HCEC 1CT (cell line): ENCODE results near the gene PRMT3.
"Not testable (repeated sequence)": the region's sequence is repeated elsewhere in the genome, so short reads cannot be mapped to it uniquely, and the experiment has no call there.

Experiments
- DNase-seq: peaks from one replicate; pipeline ENCODE4 v3.0.0-alpha.2; 2017

Gene PRMT3

DNA sequence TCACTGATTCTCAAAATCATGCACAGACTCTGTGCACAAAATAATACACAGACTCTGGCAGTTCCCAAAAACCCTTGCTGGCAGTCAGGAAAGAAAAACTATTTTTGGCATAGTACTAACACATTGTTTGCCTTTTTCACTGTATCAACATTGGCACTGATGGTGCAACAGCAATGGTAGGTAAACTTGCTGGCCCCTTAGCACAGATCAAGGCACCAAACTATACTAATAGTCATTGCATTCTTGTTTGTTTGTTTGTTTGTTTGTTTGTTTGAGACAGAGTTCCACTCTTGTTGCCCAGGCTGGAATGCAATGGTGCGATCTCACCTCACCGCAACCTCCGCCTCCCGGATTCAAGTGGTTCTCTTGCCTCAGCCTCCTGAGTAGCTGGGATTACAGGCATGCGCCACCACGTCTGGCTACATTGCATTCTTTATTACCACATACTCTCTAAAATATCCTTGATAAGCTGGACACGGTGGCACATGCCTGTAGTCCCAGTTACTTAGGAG, 130.9 kb downstream of the PRMT3 start:
- no peak for DNase-seq

DNA sequence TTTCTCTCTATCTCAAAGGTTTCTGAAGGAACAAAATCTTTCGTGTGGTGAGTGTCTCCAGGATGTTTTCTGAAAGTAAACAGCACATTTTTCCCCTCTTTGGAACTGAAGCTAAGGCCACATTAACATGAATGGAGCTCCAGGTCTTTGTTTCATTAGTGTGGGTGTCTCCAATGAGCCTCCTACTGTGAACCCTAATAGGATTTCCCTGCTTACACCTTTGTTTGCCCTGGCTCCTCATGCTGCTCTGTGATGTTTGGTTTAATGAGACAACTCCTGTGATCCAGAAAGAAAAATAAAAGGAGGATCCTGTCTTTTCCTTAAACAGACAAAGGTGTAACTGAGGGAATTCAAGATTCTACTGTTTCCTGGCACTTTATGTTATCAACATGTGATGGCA, 135.0 kb downstream of the PRMT3 start:
- no peak for DNase-seq

DNA sequence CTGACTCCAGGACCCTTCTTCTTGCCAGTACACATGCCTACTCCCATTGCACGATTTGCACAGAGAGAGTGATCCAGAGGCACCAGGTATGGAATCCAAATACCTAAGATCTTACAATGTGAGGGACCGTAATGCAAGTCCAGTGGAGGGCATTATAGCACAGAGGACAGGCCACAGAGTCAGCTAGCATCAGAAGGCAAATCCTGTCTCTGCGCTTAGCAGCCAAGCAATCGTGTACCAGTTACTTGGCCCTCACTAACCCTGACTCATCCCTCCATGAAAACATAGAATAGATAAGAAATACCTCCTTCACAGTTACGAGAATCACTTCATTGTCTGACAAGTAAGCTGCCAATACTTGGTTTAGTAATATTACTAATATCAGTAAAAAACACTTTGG, 142.2 kb downstream of the PRMT3 start:
- DNase-seq = no peak

DNA sequence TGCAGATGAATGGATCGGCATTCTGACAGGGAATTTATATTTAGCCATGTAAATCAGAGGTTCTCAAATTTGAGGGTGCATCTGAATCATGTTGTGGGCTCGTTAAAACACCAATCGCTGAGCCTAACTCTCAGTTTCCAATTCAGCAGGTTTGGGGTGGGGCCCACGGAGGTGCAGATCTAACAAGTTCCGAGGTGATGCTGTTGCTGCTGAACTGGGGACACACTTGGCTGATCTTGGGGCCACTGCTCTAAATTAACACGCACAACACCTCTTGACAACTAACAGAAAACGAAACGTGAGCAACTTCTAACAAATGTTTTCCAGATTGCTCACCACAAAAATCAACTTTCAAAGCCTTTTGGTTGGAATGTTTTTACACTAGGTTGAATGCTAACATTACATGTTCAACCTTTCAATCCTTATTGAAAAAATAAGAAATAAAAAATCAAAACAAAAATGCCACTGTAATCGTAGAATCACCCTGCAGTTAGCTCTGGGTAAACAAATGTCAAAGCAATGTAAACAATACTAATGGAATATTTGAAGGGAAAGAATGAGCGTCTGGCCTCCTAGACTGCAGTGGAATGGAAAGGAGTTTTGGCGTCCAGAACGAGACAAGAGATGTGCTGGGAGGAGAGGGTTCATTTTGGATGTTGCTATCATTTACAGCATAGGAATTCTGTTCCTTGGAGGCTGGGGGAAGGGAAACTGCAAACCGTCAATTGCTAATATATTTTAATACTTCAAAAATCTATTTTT, 143.6 kb downstream of the PRMT3 start:
- DNase-seq = no peak

DNA sequence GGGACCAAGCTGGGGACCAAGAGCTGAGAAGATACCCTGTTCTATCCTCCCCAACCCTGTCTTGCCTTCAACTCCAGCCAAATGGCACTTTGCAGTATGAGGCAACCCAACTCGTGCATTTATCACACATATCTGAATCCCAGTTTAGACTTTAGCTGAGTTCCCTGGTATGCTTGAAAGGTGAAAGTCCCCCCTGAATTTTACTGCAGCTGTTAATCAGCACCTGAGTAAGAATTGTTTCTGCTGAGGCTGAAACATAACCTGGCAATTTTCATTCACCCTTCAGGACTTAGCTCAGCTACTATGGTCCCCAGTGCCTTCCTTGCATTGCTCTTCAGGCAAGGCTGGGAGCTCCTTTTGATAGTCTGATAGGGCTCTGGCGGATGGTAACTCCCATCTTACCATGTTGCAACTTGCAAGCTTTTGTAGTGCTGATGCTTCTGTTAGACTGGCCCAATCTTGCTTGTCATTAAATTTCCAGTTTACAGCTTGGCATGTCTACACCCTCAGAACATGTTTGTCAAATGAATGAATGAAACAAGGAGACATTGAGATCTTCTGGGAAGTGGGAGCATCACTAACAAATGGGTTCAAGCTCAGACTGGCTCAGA, 147.9 kb downstream of the PRMT3 start:
- DNase-seq = no peak

DNA sequence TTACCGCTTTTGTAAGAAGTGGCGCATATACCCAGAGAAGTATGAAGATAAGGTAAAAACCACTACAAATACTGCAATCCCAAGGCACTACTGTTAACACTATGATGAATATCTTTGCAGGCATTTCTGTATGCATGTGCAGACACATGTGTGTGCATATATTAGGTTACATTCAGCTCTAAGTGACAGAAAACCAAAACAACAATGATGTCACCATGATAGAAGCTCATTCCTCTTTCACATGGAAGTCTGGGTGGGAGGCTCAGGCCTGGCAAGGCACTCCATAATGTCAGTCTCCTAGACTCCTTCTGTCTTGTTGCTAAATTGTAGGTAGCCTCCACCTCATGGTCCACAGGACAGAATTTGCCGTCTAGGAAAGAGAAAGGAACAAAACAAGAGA, 148.8 kb downstream of the PRMT3 start:
- DNase-seq = no peak

DNA sequence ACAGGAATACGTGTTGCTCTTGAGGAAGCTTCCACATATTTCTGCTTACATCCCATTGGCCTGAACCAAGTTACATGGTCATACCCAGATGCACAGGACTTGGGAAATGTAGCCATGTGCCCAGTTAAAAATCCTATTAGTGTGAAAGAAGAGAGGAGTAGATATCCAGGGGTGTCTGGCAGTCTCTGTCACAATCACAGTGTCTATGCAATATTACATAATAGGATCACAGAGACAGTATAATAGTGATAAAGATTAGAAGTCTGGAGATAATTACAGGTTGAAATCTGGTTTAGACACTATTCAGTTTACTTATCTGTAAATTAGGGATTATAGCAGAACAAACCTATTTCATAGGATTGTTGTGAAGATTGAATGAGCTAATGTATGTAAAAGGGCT, 149.3 kb downstream of the PRMT3 start:
- DNase-seq = no peak

DNA sequence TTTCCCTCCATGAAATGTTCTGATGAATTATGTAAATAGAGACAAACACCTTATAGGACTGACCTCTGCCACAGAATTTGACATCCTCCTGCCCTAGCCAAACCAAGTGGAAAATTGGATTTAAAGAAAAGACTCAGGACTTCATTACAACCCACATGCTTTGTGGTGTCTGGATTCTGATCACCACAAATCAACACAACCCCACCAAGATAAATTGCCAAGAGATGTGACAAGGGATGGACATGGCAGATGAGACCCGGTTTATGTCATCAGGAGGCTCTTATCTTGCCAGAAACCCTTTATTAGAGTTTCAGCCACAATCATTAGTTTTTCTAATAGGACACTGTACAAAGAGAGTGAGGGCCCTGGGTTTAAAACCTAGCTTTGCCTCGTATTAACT, 154.0 kb downstream of the PRMT3 start:
- no peak for DNase-seq

DNA sequence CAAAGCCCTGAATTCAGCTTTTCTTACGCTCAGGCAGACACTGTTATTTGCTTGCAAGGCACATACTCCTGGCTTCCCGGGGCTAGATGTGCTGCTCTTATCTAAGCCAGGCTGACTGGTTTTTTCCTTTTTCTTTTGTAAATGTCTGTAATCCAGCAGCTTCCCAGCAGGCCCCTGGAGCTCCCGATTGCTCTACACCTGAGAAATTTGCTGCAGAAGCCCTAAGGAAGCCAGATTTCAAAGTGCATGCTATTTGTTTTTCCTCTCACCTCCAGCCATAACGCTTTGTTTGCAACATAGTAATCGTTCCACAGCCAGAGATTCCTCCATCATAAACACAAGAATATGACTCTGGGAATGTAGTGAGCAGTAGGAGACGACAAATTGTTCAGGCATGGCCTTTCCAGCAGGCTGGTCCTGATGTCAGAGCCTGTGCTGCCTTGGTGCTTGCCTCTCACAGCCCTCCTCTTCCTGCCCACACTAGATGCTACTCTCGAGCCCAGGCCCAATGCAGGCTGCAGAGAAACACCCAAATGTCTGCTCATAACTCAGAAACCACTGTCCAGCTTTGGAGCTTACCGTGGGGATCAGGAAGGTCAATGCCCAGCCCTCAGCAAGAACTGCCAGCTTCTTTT, 157.2 kb downstream of the PRMT3 start:
- DNase-seq = no peak

DNA sequence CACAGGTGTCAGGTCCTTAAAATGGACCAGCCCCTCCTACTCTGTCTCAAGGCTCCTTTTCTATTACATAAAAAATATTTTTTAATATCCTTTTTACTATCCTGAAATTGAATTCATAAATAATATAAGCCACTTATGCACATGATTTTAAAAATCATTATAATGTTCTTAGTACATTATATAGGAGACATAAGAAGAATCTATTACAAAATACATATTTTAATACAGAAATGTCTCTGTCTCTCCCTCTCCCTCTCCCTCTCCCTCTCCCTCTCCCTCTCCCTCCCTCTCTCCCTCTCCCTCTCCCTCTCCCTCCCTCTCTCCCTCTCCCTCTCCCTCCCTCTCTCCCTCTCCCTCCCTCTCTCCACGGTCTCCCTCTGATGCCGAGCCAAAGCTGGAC, 159.9 kb downstream of the PRMT3 start:
- no peak for DNase-seq

DNA sequence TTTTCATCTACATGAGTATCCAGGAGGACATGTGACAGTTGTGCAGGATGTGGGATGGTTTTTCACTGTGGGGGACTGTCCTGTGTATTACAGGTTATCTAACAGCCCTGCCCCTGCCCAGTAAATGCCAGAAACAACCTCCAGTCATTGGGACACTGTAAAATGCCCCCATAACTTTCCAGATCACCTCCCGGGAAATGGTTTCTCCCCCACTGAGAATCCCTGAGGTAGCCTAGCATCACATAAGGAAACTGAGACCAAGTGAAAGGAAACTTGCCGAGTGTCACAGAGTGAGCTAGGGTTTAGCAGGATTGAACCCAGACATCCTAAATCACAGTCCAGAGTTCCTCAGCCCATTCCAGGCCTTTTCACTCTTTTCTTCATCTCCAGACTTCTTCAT, 163.6 kb downstream of the PRMT3 start:
- DNase-seq = no peak

DNA sequence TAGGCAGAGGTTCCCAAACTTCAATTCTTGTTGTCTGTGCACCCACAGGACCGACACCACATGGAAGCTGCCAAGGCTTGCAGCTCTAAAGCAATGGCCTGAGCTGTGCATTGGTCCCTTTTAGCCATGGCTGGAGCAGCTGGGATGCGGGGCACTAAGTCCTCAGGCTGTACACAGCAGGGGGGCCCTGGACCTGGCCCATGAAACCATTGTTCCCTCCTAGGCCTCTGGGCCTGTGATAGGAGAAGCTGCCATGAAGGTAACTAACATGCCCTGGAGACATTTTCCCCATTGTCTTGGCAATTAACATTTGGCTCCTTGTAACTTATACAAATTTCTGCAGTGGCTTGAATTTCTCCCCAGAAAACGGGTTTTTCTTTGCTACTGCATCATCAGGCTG, 168.3 kb downstream of the PRMT3 start:
- no peak for DNase-seq

DNA sequence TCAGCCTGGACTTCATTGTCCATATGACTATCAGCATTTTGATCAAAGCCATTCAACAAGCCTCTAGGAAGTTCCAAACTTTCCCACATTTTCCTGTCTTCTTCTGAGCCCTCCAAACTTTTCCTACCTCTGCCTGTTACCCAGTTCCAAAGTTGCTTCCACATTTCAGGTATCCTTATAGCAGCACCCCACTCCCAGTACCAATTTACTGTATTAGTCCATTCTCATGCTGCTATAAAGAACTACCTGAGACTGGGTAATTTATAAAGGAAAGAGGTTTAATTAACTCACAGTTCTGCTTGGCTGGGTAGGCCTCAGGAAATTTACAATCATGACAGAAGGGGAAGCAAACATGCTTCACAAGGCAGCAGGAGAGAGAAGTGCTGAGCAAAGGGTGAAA, 168.9 kb downstream of the PRMT3 start:
- not testable (repeated sequence) for DNase-seq

DNA sequence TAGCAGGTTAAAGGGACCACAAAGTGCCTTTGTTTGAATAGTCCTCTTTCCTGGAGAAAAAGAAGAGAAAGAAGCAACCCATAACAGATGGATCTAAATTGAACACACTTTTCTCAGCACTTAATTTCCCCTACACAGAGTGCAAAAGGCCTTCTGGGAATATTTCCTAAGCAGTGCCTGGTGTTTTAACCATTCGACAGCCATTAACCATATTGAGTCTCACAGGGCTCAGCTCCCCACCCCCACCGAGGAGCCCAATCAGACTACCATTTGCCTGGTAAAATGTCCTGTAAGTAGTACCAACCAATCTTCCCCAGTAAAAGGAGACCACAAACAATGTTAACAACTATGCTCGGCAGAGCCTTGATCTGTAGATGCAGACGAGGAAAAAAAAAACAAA, 171.2 kb downstream of the PRMT3 start:
- DNase-seq = no peak
